Measurements from ENCODE around the gene KCNQ1.

Gene KCNQ1

GRCh38 chr11:2426221-2426620 lies 18.6 kb upstream of the KCNQ1 start:
- H3K4me2 ChIP-seq (ENCODE audit: low read length) = no peak overlapping the region
- H3F3A ChIP-seq (ENCODE audit: insufficient read depth, low read length) = no peaks in the 10 kb centered on the region
- H3K4me1 ChIP-seq (ENCODE audit: insufficient read depth, low read length, severe bottlenecking) = no peaks in the 10 kb centered on the region

GRCh38 chr11:2426826-2427521 lies 17.8 kb upstream of the KCNQ1 start:
- no peak overlapping the region for H2AFZ ChIP-seq (ENCODE audit: low read length)
- H3K4me3 ChIP-seq (ENCODE audit: low read depth, low read length, poor library complexity, severe bottlenecking) = no peak overlapping the region
- H3K9ac ChIP-seq (ENCODE audit: low read length) = no peak overlapping the region
- TF ChIP-seq EZH2 (IDR thresholded peaks at IDR 0.05; ENCODE audit: borderline replicate concordance, low read length) (no peak), CTCF (IDR thresholded peaks at IDR 0.05; ENCODE audit: low read length) (no peak)
- no peaks in the 10 kb centered on the region for H3K27me3 ChIP-seq (ENCODE audit: insufficient read depth, low read length)
- no peaks in the 10 kb centered on the region for H3K4me1 ChIP-seq (ENCODE audit: insufficient read depth, low read length, severe bottlenecking)
- no peaks in the 10 kb centered on the region for H3K36me3 ChIP-seq (ENCODE audit: insufficient read depth, low read length)
- no peak overlapping the region for H3K27ac ChIP-seq (ENCODE audit: low read depth, low read length, poor library complexity, severe bottlenecking)
- H3K4me2 ChIP-seq (ENCODE audit: low read length) = no peak overlapping the region
- no peaks in the 10 kb centered on the region for H3K9me2 ChIP-seq (ENCODE audit: low read depth, low read length)
- no peaks in the 10 kb centered on the region for H3F3A ChIP-seq (ENCODE audit: insufficient read depth, low read length)
- H3K9me3 ChIP-seq (ENCODE audit: low read length) = no peaks in the 10 kb centered on the region
- H3K79me2 ChIP-seq (ENCODE audit: insufficient read depth, low read length) = no peaks in the 10 kb centered on the region
- H4K20me1 ChIP-seq (ENCODE audit: insufficient read depth, low read length) = no peaks in the 10 kb centered on the region

More at GRCh38 chr11:2426221-2426620, 18.6 kb upstream of the KCNQ1 start:
- Histone ChIP-seq H3K9me2 (ENCODE audit: low read depth, low read length) (no peaks in the 10 kb centered on the region), H3K9ac (ENCODE audit: low read length) (no peak overlapping the region), H3K79me2 (ENCODE audit: insufficient read depth, low read length) (no peaks in the 10 kb centered on the region), H4K20me1 (ENCODE audit: insufficient read depth, low read length) (no peaks in the 10 kb centered on the region), H3K4me3 (ENCODE audit: low read depth, low read length, poor library complexity, severe bottlenecking) (no peak overlapping the region), H3K27ac (ENCODE audit: low read depth, low read length, poor library complexity, severe bottlenecking) (no peak overlapping the region), H3K36me3 (ENCODE audit: insufficient read depth, low read length) (no peaks in the 10 kb centered on the region), H3K27me3 (ENCODE audit: insufficient read depth, low read length) (no peaks in the 10 kb centered on the region), H2AFZ (ENCODE audit: low read length) (no peak overlapping the region), H3K9me3 (ENCODE audit: low read length) (no peaks in the 10 kb centered on the region)
- no peak for TF ChIP-seq EZH2 (IDR thresholded peaks at IDR 0.05; ENCODE audit: borderline replicate concordance, low read length)
- no peak for TF ChIP-seq CTCF (IDR thresholded peaks at IDR 0.05; ENCODE audit: low read length)

- Histone ChIP-seq H3F3A (ENCODE audit: insufficient read depth, low read length) (no peaks in the 10 kb centered on the region), H3K9ac (ENCODE audit: low read length) (no peak overlapping the region), H3K27me3 (ENCODE audit: insufficient read depth, low read length) (no peaks in the 10 kb centered on the region), H3K9me3 (ENCODE audit: low read length) (no peaks in the 10 kb centered on the region), H3K36me3 (ENCODE audit: insufficient read depth, low read length) (no peaks in the 10 kb centered on the region), H3K4me2 (ENCODE audit: low read length) (no peak overlapping the region), H3K27ac (ENCODE audit: low read depth, low read length, poor library complexity, severe bottlenecking) (no peak overlapping the region), H3K4me3 (ENCODE audit: low read depth, low read length, poor library complexity, severe bottlenecking) (no peak overlapping the region), H2AFZ (ENCODE audit: low read length) (no peak overlapping the region), H4K20me1 (ENCODE audit: insufficient read depth, low read length) (no peaks in the 10 kb centered on the region), H3K4me1 (ENCODE audit: insufficient read depth, low read length, severe bottlenecking) (no peaks in the 10 kb centered on the region), H3K79me2 (ENCODE audit: insufficient read depth, low read length) (no peaks in the 10 kb centered on the region), H3K9me2 (ENCODE audit: low read depth, low read length) (no peaks in the 10 kb centered on the region)
- no peak for TF ChIP-seq CTCF (IDR thresholded peaks at IDR 0.05; ENCODE audit: low read length)
- TF ChIP-seq EZH2 (IDR thresholded peaks at IDR 0.05; ENCODE audit: borderline replicate concordance, low read length) = no peak
Observed at GRCh38 chr11:2427721-2428321, 17.0 kb upstream of the KCNQ1 start.
